WTC11 (cell line): ENCODE measurements around the gene SRCIN1.

ENCODE experiments used
- CREB1 ChIP-seq: sonication (generic); formaldehyde crosslinking; IDR thresholded peaks from 2 replicates; pipeline ENCODE4 v1.8.0; 2023; ENCODE audit warnings: mild to moderate bottlenecking, missing genetic modification reagents
- ESRRA ChIP-seq: sonication (generic); formaldehyde crosslinking; IDR thresholded peaks from 2 replicates; pipeline ENCODE4 v1.8.1; 2022; ENCODE audit warnings: mild to moderate bottlenecking, missing genetic modification reagents, borderline replicate concordance
- TEAD4 ChIP-seq: sonication (generic); formaldehyde crosslinking; IDR thresholded peaks from 2 replicates; pipeline ENCODE4 v1.8.0; 2022; ENCODE audit warnings: mild to moderate bottlenecking, missing genetic modification reagents
- ZBTB21 ChIP-seq: sonication (generic); formaldehyde crosslinking; IDR thresholded peaks from 2 replicates; pipeline ENCODE4 v1.8.1; 2023; ENCODE audit warnings: mild to moderate bottlenecking, missing genetic modification reagents, borderline replicate concordance
- TF ChIP-seq, protein P1 (sequence below): fragments of 200-600 bp; IDR thresholded peaks from 2 replicates; pipeline ENCODE4 v1.8.0; 2022; ENCODE audit warnings: antibody characterized with exemption
- TF ChIP-seq, protein P2 (sequence below): sonication (generic); formaldehyde crosslinking; IDR thresholded peaks from 2 replicates; pipeline ENCODE4 v1.8.0; 2022; ENCODE audit warnings: mild to moderate bottlenecking, missing genetic modification reagents
- TF ChIP-seq, protein P3 (sequence below): sonication (generic); formaldehyde crosslinking; IDR thresholded peaks from 2 replicates; pipeline ENCODE4 v1.8.1; 2023; ENCODE audit warnings: mild to moderate bottlenecking, missing genetic modification reagents, moderate library complexity

DNA sequence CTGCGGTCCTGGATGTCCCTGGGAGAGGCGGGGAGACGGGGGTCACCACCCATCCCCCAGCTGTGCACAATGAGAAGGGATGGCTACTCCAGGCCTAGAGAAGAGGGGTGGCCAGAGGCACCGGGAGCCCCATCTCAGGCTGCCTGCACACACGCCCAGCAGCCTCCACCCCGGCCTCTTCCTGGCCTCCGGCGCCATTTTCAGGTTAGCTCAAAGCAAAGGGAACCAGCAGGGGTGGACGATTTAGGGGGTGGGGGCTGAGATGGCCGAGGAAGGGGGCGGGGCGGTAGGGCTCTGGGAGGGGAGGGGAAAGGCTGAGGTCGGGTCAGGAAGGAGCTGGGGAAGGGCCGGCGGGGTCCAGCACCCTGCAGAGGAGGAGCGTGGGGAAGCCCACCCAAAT, 42.8 kb downstream of the SRCIN1 start:
- TF ChIP-seq, protein P1, sequence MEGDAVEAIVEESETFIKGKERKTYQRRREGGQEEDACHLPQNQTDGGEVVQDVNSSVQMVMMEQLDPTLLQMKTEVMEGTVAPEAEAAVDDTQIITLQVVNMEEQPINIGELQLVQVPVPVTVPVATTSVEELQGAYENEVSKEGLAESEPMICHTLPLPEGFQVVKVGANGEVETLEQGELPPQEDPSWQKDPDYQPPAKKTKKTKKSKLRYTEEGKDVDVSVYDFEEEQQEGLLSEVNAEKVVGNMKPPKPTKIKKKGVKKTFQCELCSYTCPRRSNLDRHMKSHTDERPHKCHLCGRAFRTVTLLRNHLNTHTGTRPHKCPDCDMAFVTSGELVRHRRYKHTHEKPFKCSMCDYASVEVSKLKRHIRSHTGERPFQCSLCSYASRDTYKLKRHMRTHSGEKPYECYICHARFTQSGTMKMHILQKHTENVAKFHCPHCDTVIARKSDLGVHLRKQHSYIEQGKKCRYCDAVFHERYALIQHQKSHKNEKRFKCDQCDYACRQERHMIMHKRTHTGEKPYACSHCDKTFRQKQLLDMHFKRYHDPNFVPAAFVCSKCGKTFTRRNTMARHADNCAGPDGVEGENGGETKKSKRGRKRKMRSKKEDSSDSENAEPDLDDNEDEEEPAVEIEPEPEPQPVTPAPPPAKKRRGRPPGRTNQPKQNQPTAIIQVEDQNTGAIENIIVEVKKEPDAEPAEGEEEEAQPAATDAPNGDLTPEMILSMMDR = no peak
- TF ChIP-seq, protein P2, sequence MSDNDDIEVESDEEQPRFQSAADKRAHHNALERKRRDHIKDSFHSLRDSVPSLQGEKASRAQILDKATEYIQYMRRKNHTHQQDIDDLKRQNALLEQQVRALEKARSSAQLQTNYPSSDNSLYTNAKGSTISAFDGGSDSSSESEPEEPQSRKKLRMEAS (CRISPR knock-in tag) = no peak
- TF ChIP-seq CREB1 (CRISPR knock-in tag) = no peak
- TF ChIP-seq ZBTB21 (CRISPR knock-in tag) = no peak
- no peak for TF ChIP-seq TEAD4 (CRISPR knock-in tag)
- TF ChIP-seq, protein P3, sequence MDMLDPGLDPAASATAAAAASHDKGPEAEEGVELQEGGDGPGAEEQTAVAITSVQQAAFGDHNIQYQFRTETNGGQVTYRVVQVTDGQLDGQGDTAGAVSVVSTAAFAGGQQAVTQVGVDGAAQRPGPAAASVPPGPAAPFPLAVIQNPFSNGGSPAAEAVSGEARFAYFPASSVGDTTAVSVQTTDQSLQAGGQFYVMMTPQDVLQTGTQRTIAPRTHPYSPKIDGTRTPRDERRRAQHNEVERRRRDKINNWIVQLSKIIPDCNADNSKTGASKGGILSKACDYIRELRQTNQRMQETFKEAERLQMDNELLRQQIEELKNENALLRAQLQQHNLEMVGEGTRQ (CRISPR knock-in tag) = no peak
- no peak for TF ChIP-seq ESRRA
